ENCODE data around the gene NPAS2.

NPAS2 gene

DNA sequence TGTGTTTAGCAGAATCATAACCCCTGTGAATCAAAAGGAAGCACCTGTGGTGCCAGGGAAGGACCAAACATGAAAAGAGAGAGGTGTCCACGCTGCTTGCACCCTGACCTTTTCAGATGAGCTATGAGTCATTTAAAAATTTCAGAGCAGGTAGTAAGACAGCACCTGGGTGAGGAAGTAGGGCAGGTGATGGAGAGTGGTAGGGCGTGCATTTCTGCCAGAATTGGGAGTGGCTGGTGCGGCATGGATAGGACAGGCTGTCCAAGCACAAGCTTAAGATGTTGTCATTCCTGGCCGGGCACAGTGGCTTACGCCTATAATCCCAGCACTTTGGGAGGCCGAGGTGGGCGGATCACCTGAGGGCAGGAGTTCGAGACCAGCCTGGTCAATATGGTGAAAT lies 36.8 kb downstream of the NPAS2 start:
- no peak for DNase-seq

DNA sequence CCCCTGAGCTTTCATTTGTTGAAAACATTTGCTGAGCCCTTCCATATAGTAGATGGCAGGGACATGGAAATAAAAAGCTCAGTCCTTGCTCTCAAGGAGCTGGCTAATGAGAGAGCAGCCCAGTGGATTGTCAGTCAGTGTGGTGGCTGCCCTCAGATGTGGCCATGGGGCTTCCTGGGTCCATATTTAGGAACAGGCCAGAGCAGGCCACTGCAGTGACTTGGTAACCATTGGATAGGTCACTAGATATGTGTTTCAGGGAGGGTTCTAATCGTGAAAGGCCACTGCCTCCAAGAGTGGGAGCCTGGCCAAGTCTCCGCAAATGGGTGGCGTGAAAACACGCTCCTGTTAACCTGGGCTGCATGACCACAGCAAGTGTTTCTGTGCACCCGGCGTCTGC lies 37.4 kb downstream of the NPAS2 start:
- DNase-seq, result no peak

DNA sequence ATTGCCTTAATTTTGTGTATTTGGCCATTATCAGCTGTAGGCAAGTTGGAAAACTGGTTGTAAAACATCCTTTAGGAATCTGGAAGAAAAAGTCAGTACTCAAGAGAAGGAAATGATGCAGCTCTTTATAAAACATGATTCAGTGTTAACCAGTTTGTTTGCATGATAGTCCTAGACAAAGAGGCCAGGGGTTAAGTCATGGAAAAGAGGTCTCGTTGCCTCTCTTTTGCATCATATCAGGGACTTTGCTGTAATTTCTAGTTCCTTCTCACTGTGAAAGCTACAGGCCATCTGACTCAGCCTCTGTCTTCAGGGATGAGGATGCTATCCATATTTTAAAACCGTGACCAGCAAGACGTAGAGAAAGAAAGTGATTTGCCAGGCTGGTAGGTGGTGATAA lies 38.0 kb downstream of the NPAS2 start:
- no peak for DNase-seq

DNA sequence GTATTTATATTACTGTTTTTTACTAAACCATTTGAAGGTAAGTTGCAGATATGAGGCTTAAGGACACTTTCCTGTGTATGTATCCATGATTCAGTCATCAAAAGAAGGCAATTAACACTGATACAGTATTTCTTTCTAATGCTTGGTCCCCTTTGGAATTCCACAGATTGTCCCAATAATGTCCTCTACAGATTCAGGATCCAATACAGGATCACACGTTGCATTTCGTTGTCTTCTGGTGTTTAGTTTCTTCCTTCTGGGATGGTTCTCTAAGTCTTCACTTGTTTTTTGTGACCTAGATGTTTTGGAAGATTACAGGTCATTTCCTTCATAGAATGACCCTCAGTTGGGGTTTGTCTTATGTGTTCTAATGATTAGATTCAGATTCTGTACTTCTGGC lies 40.0 kb downstream of the NPAS2 start:
- no peak for DNase-seq

DNA sequence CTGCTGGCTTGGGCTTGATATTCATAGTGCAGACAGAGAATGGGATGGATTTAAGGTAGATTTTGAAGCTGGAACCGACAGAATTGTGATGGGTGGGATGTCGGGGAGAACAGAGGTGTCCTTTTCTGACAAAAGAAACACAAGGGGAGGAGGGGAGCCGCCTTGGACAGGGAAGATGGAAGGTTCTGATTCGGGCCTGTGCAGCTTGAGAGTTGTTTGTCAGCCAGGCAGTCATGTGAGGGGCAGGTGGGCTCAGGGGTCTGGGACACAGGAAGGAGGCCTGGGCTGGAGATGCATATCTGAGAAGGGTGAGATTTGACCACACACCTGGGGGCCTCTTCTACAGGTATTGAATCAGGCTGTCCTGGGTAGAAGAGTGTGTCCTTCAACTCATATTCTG lies 41.4 kb downstream of the NPAS2 start:
- DNase-seq, result no peak

DNA sequence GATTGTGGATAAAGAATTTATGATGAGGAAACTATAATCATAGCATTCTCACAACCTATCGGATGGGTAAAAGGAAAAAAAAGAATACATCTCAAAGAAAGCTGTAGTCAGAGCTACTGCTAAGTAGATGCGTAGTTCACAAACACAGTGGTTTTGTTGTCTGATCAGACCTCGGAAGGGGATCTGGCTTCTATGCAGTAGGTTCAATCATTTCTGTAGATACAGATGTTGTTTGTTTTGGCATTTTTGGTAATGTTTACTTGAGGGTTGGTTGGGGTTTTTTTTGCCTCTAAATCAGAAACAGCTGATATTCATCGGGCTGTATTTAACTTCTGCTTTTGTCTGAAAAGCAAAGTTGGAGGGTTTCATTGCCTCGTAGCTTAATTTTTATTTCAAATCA lies 42.1 kb downstream of the NPAS2 start:
- no peak for DNase-seq

DNA sequence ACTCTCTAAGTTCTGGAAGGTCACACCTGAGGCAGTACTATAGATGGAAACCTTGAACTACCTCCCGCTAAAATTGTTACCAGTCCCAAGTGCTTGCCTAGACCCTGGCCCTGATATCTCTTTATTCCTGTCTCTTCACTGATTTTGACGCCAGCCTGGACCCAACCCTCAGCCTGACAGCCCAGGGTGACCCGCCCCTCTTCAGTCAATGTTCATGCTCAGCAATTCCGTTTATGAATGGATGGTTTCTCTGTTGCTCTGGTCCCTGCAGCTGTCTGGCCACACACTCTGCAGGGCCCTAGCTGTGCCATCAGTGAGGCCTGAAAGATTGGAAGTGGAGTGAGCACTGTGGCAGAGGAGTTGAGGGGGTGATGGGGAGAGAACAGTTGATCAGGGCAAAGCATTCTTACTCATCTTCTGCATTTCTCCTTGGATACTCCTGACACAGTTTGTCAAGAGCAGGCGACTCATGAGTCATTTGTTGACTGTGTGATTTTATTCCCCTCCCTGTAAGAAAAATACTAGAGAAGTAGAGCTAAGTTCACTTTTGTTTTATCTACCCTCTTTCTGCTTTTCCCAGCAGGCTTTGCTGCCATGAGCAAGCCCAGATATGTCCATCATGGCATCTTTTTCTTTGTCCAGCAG lies 46.0 kb downstream of the NPAS2 start:
- DNase-seq, result no peak

DNA sequence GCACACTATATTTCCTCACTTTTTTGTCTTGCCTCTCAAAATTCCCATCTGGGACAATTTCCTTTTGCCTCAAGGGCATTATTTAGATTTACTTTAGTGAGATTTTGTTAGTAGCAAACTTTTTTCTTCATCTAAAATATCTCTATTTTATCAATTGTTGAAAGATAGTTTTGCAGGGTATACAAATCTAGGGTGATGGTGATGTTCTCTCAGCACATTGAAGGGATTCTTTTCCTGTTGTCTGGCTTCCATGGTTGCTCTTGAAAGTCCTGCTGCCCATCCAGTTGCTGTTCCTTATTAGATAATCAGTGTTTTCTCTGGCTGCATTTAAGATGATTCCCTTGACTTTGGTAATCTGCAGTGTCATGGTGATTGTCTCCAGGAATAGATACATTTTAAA lies 48.1 kb downstream of the NPAS2 start:
- no peak for DNase-seq

DNA sequence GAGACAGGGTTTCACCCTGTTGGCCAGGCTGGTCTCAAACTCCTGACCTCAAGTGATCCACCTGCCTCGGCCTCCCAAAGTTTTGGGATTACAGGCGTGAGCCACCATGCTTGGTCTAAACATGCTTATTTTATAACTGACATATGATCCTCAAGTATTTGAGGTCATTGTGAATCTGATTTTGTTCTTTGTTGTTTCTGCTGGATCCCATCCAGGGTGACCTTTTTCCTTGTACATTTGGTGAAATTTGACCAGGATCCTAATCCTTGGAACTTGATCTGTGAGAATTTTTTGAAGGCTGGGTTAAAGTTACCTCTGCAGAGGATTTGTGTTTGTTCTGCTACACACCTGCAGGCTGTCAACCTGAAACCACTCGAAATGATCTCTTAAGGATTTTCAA lies 49.2 kb downstream of the NPAS2 start:
- DNase-seq, result no peak

DNA sequence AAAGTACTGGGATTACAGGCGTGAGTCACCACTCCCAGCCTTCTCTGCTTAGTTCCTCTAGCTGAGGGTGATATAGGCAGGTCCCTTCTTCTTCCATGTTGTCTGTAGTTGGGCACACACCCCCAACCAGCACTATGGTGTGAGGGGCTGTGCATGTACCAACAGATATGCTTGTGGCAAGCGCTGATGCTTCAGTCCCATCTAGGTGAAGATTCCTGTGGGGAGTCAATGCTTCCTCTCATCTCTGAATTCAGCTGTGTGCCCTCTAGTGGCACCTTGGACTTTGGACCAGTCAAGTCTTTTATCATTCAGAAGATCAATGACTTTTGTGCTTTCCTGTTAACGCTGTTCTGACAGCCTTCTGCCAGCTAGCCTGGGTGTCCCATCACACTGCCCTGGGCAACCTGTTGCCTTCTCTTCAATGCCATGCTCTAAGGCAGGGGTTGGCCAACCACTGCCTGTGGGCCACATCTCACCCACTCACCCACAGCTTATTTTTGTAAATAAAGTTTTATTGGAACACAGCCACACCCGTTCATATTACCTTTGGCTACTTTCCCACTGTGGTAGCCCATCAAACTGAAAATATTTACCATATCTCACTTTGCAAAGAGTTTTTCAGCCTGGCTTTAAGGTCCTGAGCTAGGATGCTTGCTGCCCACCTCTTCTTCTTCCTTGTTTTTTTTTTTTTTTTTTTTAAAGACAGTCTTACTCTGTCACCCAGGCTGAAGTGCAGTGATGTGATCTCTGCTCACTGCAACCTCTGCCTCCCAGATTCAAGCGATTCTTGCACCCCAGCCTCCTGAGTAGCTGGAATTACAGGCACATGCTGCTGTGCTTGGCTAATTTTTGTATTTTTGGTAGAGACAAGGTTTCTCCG lies 51.0 kb downstream of the NPAS2 start:
- no peak for DNase-seq

DNA sequence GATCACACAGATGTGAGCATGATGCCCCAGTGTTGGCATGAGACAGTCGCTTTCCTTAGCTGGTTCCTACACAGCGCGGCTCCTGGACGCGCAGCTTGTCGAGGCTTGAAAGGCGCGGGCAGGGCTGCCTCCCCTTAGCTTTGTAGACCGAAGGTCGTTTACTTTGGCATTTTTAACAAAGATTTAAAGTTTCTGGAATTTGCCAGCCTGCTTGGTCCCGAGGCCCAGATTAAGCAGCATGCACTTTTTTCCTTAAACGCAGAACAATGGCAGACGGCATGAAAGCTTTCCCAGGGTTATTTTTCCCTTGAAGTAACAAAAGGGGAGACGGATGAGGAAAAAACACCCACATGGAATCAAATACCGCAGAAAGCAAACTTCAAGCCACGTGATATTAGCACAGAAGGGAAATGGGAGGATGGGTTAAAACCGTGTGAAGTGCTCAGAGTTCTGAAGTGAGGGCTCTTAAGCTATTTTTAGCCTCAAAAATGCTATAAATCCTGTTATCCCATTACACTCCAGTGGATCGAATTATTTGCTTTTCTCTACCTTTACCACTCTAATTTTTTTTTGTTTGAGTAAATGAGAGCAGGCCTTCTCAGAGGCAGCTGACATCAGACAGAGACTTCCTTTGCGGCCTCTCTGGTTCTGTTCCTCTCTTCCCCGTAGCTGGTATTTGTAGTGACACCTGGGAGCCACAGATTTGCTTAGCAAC lies 55.7 kb downstream of the NPAS2 start:
- DNase-seq, result no peak

DNA sequence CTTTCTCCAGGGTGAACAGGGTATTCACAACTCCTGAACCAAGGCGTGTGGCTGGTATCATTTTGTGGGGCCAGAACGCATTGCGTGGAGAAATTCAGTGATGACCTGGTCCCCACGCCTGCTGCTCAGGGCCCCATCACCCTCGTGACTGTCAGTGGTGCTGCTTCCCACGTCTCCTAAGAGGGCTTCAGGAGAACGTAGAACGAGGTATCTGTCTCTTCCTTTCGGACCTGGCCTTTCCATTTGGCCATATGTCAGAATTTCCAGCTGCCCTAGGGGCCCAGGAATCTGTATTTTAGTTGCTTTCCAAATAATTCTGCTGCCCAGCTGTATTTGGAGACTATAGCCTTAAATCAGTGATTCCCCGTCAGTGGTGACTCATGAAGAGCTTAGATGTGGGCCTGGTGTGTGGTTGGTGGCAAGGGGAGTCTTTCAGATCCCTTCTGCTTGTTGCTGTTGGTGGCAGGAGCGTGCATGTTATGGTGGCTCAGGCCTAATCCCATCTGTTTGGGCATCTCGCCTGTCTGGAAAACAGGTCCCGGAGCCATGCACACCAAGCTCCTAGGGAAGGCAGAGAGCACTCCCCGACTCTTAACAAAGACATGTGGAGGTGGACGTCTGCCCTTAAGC lies 56.4 kb downstream of the NPAS2 start:
- no peak for DNase-seq

DNA sequence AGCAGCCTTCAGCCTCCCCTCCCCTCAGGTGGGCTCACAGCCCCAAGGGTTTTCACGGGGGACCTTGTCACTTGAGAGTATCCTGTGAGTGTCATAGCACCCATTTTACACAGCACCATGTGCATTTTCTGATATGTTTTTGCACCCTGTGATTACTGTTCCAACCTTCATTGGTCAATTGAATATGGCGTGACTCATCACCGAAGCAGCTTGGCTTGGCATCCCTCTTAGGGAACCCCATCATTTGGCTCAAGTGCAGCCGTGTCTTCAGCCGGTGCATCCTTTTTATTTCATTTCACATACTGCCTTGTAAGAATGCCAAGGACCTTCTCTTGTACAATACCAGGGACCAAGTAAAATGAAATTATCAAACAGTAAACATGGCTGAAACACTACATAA lies 57.6 kb downstream of the NPAS2 start:
- DNase-seq, result no peak

DNA sequence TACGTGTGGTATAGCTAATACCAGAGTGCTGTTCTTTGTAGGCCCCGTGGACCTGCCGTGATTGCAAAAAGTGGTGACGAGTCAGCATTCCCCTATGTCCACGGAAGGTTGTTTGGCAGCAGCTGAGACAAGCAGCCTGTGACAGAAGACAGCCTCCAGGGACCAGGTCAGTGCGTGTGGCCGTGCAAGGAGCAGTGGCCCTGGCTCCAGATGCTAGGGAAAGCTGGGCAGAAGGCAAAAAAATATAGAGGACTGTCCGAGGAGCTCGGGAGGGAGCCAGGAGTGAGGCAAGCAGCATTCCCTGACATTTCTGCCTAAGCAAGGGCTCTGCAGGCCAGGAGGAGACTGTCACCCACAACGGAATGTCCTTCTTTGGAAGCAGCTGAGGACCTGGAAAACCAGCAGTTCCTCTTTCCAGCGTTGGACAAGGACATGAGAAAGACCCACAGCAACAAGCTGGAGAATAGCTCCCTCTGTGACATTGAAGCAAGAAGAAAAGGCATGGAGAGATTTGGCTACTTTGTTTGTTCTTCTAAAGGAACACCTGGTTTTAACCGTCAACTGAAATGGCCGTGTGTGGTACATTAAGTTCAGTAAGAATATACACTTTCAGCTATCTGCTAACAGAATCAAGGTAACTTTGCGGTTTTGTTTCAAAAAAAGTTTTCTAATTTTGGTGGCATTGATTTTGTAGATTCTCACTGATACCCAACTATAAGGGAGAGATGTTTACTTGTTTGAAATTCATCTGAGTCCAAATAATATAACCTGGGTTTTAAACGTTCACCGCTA lies 58.3 kb downstream of the NPAS2 start:
- no peak for DNase-seq

DNA sequence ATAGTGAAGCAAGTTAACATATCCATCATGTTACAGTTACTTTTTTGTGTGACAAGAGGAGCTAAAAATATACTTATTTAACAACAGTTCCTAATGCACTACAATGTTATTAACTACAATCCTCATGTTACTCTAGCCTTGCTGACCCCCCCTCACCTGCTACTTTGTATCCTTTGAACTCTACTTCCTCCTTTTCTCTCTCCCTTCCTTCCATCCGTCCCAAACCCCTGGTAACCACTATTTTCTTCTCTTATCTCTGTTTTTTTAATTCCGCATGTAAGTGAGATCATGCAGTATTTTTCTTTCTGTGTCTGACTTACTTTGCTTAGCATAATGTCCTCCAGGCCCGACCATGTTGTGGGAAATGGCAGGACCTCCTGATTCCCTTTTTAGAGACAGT lies 59.4 kb downstream of the NPAS2 start:
- DNase-seq, result no peak

DNA sequence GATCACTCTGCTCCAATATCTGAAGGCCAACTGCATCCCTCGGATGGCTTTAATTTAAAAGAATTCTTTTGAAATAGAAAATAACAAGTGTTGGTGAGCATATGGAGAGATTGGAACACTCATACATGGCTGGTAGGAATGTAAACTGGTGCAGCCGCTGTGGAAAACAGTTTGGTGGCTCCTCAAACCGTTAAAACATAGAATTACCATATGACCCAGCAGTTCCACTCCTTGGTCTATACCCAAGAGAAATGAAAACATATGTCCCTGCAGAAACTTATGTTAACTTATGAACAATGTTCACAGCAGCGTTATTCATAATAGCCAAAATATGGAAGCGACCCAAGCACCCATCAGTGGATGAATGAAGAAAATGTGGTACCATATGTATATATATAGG lies 60.1 kb downstream of the NPAS2 start:
- no peak for DNase-seq

DNA sequence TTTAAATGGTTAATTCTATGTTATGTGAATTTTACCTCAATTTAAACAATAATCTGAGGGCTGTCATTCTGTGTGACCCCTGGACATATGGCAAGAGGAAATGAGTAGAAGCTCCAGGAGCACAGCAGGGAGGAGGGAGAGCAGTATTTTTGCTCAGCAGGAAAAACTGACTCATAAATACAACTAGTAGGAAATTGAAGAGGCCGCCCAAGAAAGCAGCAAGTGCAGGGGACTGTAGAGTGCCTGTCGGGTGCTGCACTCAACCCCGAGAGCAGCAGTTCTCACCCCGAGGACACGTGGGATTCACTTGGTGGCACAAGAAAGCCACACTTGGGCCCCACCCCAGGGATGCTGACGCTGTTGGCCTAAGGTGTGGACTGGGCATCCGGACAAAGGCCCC lies 60.8 kb downstream of the NPAS2 start:
- DNase-seq, result no peak

DNA sequence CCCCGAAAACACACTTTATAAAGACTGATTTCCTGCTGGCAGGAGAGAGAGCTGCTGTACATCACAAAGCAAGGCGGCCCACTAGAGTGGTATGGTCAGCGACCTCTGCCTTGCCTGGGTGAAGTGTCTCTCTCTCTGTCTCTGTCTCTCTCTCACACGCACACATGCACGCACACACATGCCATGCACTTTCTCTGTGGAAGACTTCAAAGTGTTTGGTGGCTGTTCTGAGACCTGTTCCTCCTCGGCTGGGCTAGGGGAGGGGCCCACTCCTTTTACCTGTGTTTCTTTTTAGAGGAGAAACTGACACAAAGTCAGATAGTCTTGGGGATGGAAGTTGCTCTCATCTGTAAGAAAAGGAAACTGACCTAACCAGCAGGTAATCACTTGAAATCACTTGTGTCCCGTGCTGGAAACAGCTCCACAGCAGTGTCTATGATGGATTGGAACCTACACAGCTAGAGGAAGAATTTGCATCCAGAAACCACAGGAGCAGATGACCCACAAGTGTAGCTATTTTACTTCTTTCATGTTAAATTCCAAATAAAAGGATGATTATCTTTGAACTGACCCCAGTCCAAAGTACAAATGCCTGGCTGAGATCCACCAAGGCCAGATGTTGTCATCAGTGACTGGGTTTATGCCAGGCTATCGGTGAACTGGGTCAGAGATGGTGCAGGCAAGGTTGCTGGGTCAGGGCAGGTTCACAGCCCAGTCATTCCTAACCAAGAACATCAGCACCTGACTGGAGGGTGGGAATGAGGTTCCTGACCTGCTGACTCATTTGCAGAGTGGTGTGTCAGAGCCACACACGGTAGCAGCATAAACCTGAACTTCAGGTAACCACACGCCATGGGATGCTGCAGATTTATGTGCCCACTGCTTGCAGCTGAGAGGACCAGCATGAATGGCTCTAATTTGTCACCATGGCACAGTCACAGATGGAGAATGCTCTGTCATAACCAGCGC lies 63.0 kb downstream of the NPAS2 start:
- DNase-seq, result no peak

DNA sequence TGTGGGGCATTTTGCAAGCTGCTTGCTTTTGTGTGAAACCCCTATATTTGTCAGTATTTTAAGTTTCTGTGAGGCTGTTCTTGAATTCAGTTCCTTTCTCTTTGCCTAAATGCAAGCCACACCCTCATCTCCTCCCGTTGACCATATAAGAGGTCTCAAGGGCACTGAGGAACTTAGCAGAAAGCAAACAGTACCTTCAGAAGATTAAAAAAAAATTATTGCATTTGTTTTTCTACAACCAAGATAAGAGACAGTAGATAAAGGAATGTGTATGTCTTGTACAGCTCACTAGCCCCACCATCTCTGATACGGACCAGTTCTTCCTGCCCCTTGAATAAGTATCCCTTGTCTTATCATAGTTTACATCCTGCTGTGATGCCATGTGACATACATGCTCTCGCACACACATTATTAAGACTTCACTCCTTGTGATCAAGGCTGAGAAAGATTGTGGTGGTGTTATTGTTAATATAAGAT lies 64.2 kb downstream of the NPAS2 start:
- DNase-seq, result no peak

DNA sequence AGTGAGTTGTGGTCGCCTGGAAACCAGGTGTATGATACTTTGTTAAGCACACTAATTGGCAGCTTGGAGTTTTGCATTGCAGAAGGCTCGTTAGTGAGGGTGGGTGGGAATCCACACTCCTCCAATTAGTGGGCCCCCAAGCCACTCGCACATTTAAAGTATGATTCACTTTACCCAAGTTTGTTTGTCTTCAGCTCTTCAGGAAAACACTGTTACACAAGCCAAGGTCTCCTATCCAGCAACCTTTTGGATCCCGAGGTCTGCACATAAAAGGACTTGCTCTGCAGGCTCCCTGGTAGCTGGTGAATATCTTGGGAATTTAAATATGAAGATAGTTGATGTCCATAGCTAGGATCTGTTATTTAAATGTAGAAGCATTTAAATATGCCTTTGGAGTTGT lies 66.1 kb downstream of the NPAS2 start:
- no peak for DNase-seq

DNA sequence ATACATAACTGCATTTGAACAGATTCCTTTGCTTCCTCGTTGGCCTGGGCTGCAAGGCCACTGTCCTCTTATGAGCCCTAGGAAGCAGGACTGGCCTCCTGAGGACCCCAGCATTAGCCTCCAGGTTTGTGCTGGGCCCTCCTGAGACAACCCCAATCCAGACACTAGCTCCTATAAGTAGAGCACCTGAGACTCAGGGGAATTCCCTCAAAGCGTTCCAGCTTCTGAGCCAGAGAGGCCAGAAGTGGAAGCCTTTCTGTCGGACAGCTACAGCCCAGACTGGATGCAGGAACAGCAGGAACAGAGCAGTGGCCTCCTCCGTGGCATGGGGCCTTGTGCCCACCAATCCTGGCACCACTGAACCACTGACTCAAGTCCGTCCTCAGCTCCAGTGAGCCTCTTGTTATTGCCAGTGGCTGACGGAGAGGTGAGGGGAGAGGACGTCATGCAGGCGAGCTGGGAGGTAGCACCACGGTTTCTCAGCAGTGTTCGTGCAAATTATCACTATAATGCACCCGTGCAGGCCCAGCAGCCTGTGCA lies 67.2 kb downstream of the NPAS2 start:
- DNase-seq, result no peak

Measured in CD4-positive, alpha-beta T cell treated with Interferon gamma for 1 hour (primary cell).